ENCODE results near the gene HECW1. TPM values are rescaled to one million over a fixed set of nuclear protein-coding genes. Genes with fewer than 3 reads are reported as not detected.

HECW1 gene
- total and polyA plus RNA-seq, 2 experiments from 2014 or later: 11.0 to 21.8 TPM

- DNase-seq (ENCODE audit: low spot score): no peak
- Mint-ChIP-seq H3K4me1 (peaks cover 38% of the 10 kb centered on the region), H3K27ac (no peak overlapping the region), H3K4me3 (no peak overlapping the region), H3K36me3 (ENCODE audit: low read depth) (no peaks in the 10 kb centered on the region), H3K27me3 (ENCODE audit: insufficient read depth, low read depth, poor library complexity) (peaks cover 2% of the 10 kb centered on the region), H3K9me3 (no peaks in the 10 kb centered on the region)
- Histone ChIP-seq H3K4me3 (no peak overlapping the region), H2AFZ (no peak overlapping the region), H3K4me2 (no peak overlapping the region), H3F3A (replicated peaks; ENCODE audit: low read depth) (no peaks in the 10 kb centered on the region), H3K79me2 (replicated peaks; ENCODE audit: insufficient read depth) (no peaks in the 10 kb centered on the region), H3K27me3 (ENCODE audit: insufficient read depth) (no peaks in the 10 kb centered on the region), H4K20me1 (replicated peaks; ENCODE audit: insufficient read depth) (no peaks in the 10 kb centered on the region), H3K27ac (ENCODE audit: low read depth) (no peak overlapping the region), H3K9me2 (ENCODE audit: insufficient read depth) (peaks cover 7% of the 10 kb centered on the region), H3K36me3 (ENCODE audit: insufficient read depth) (no peaks in the 10 kb centered on the region), H3K4me1 (ENCODE audit: insufficient read depth) (peaks cover 38% of the 10 kb centered on the region)
- TF ChIP-seq NANOG (IDR thresholded peaks at IDR 0.05; ENCODE audit: borderline replicate concordance) (no peak), EZH2 (IDR thresholded peaks at IDR 0.05; ENCODE audit: low read depth, unreplicated experiment) (no peak), EZH2phosphoT487 (IDR thresholded peaks at IDR 0.05; ENCODE audit: unreplicated experiment) (no peak), CREB1 (CRISPR knock-in tag; IDR thresholded peaks at IDR 0.05; ENCODE audit: low read depth) (no peak), POLR2AphosphoS5 (IDR thresholded peaks at IDR 0.05; ENCODE audit: low read depth) (no peak), ZNF331 (CRISPR knock-in tag; IDR thresholded peaks at IDR 0.05; ENCODE audit: low read depth) (no peak), ZNF114 (CRISPR knock-in tag; IDR thresholded peaks at IDR 0.05) (no peak), CTCF (conservative IDR thresholded peaks at IDR 0.05; ENCODE audit: low read depth in 2 of 2) (no peak), JUNB (IDR thresholded peaks at IDR 0.05; ENCODE audit: unreplicated experiment) (no peak), ETS1 (IDR thresholded peaks at IDR 0.05) (no peak), STAT1 (IDR thresholded peaks at IDR 0.05; ENCODE audit: unreplicated experiment) (no peak), REST (IDR thresholded peaks at IDR 0.05; ENCODE audit: unreplicated experiment) (no peak)
- TF ChIP-seq, protein P1, sequence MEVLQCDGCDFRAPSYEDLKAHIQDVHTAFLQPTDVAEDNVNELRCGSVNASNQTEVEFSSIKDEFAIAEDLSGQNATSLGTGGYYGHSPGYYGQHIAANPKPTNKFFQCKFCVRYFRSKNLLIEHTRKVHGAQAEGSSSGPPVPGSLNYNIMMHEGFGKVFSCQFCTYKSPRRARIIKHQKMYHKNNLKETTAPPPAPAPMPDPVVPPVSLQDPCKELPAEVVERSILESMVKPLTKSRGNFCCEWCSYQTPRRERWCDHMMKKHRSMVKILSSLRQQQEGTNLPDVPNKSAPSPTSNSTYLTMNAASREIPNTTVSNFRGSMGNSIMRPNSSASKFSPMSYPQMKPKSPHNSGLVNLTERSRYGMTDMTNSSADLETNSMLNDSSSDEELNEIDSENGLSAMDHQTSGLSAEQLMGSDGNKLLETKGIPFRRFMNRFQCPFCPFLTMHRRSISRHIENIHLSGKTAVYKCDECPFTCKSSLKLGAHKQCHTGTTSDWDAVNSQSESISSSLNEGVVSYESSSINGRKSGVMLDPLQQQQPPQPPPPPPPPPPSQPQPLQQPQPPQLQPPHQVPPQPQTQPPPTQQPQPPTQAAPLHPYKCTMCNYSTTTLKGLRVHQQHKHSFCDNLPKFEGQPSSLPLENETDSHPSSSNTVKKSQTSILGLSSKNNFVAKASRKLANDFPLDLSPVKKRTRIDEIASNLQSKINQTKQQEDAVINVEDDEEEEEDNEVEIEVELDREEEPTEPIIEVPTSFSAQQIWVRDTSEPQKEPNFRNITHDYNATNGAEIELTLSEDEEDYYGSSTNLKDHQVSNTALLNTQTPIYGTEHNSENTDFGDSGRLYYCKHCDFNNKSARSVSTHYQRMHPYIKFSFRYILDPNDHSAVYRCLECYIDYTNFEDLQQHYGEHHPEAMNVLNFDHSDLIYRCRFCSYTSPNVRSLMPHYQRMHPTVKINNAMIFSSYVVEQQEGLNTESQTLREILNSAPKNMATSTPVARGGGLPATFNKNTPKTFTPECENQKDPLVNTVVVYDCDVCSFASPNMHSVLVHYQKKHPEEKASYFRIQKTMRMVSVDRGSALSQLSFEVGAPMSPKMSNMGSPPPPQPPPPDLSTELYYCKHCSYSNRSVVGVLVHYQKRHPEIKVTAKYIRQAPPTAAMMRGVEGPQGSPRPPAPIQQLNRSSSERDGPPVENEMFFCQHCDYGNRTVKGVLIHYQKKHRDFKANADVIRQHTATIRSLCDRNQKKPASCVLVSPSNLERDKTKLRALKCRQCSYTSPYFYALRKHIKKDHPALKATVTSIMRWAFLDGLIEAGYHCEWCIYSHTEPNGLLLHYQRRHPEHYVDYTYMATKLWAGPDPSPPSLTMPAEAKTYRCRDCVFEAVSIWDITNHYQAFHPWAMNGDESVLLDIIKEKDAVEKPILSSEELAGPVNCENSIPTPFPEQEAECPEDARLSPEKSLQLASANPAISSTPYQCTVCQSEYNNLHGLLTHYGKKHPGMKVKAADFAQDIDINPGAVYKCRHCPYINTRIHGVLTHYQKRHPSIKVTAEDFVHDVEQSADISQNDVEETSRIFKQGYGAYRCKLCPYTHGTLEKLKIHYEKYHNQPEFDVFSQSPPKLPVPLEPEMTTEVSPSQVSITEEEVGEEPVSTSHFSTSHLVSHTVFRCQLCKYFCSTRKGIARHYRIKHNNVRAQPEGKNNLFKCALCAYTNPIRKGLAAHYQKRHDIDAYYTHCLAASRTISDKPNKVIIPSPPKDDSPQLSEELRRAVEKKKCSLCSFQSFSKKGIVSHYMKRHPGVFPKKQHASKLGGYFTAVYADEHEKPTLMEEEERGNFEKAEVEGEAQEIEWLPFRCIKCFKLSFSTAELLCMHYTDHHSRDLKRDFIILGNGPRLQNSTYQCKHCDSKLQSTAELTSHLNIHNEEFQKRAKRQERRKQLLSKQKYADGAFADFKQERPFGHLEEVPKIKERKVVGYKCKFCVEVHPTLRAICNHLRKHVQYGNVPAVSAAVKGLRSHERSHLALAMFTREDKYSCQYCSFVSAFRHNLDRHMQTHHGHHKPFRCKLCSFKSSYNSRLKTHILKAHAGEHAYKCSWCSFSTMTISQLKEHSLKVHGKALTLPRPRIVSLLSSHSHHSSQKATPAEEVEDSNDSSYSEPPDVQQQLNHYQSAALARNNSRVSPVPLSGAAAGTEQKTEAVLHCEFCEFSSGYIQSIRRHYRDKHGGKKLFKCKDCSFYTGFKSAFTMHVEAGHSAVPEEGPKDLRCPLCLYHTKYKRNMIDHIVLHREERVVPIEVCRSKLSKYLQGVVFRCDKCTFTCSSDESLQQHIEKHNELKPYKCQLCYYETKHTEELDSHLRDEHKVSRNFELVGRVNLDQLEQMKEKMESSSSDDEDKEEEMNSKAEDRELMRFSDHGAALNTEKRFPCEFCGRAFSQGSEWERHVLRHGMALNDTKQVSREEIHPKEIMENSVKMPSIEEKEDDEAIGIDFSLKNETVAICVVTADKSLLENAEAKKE (CRISPR knock-in tag; IDR thresholded peaks at IDR 0.05): no peak
- no peak for ATAC-seq
Observed at GRCh38 chr7:43204081-43204480, 91.6 kb downstream of the HECW1 start.
